Ishikawa (cell line): Measurements from ENCODE around the gene GNG2.

Source experiments
- CREB1 ChIP-seq: IDR thresholded peaks from 2 replicates; pipeline ENCODE4 v1.6.1; 2012; ENCODE audit warnings: low read depth
- EP300 ChIP-seq: IDR thresholded peaks from 2 replicates; pipeline ENCODE4 v1.6.1; 2012; ENCODE audit warnings: borderline replicate concordance
- RAD21 ChIP-seq: IDR thresholded peaks from 2 replicates; pipeline ENCODE4 v1.6.1; 2012; ENCODE audit warnings: low read depth

DNA sequence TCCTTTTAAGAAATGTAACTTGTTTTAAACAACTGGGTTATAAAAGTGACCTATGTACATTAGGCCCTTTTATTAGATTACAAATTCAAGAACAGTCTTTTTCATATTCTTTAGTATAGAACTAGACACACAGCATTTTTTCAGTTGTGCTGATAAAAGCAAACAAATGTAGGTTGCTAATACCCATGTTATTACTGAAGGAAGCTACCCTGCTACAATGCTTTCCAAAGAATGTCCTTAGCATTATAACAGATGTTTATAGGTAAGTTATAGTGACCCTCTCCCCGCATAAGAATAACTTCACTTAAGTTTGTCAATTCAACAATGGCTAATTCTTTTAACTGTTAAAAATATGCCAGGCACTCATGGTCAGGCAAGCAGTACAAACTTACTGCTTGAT is 146.8 kb downstream of the GNG2 start:
- TF ChIP-seq EP300 (no peak), RAD21 (no peak), CREB1 (no peak)
